Stimulated activated CD4-positive, alpha-beta T cell treated with anti-CD3 and anti-CD28 coated beads, TNF-alpha, amount 100 ng/mL, for 48 hours (primary cell): Measurements from ENCODE around the gene MOCS1.
"Not testable (repeated sequence)": the region's sequence is repeated elsewhere in the genome, so short reads cannot be mapped to it uniquely, and the experiment has no call there.

Experiments used
- DNase-seq, 3 donors: peaks; one replicate each; pipeline ENCODE4 v3.0.0-alpha.2; 2020; ENCODE audit warnings: low read depth in 3 of 3

MOCS1 gene

GRCh38 chr6:39934131-39934757 is at the start of gene MOCS1:
Gene MOCS1 (minus strand): TSS chr6:39934462. CDS start chr6:39934417, 45 bp downstream.
- DNase-seq, result peak in 2 of 3 donors; percentile 8 to 42

- DNase-seq, result no peak
These were observed 49.8 kb upstream of the MOCS1 start for GRCh38 chr6:39984051-39984450.

DNA sequence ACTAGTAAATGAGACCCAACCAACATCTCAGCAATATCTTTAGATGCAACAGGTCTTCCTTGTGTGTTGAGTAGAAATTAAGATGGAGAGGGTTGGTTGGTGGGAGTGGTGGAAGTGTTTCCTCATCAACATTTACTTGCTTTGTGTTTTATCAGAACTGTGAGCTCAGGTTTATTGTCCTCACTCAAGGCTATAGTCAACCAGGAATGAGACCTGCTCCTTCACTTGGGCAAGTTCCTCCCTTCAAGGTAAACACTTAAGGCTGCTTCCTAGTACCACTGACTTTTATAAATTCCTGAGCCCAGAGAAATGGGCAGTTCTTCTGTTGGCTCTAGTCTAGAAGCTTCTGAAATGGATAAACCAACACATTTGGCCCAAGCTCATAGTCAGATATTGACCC is 48.9 kb upstream of the MOCS1 start:
- DNase-seq, result no peak

- DNase-seq, result no peak
These were observed 48.5 kb upstream of the MOCS1 start for GRCh38 chr6:39982720-39983119.

DNA sequence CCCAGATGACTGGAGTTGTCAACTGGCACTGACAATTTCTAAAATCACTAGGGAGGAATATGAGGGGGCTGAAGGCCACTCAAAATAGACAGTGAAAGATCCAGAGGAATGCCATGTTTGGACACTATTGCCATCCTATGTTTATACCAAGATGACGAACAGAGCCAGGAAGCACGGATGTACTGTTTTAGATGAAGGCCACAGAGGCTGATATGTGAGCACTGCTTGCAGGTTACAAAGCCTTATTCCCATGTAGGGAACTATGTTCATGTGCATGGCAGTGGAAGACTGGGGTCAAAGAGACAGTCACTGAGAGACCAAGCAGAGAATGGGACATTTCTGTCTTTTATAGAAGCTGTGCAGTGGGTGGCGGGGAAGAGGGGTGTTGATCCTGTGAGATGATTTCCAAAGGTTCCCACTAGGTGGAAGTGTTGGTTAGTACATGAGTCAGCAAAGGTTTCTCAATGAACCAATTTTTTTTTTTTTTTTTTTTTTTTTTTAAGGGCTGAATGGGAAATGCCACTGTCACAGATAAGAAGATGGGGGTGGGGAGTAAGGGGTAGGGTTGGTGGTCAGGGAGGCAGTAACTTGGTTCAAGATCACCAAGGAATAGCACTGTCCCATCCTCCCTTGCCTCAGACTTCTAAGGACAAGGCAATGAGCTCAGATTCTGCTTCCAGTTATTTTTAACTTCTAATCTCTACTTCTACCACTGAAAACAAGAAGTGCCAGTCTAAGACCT is 46.7 kb upstream of the MOCS1 start:
- no peak for DNase-seq

- DNase-seq, result no peak
These were observed 45.4 kb upstream of the MOCS1 start for GRCh38 chr6:39979461-39980328.

DNA sequence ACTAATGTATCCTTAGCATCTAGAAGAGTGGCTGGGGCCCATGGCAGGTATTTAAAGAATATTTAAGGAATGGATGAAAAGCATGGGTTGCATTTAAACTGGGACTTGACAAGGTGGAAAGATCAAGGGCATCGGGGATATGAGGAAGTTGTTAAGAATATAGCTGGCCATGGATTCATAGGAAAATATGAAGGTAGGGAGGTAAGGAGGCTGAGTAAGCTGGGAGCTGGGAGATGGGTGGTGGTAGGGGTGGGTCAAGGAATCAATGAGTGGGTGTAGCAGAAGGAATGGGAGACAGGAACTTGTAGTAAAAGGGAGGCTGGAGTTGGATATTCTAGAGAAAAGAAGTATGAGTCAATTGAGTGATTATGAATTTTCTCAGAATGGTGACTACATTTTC is 44.0 kb upstream of the MOCS1 start:
- no peak for DNase-seq

DNA sequence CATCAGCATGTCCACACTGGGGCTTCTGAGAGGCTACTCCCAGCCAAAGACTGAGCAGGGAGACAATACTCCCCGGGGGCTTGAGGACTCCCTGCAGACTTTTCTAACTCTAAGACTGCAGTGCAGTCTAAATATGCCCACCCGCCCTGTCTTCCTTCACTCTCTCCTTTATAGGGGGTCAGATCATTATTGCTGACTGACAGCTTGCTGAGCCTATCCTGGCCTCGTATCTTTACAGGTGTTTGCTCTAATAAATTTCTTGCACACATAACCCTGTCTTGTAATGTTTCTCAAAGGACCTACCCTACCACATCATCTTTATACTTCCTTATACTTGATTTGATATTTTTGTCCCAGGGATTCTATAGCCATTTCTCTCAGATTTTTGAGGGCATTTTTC is 39.4 kb upstream of the MOCS1 start:
- no peak for DNase-seq

DNA sequence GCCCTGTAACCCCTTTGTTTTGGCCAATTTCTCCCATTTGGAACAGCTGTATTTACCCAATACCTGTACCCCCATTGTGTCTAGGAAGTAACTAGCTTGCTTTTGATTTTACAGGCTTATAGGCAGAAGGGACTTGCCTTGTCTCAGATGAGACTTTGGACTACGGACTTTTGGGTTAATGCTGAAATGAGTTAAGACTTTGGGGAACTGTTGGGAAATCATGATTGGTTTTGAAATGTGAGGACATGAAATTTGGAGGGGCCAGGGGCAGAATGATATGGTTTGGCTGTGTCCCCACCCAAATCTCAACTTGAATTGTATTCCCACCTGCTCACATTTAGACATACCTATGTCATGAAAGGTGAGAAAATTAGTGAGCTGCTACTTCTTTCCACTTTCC is 38.5 kb upstream of the MOCS1 start:
- not testable (repeated sequence) for DNase-seq

DNA sequence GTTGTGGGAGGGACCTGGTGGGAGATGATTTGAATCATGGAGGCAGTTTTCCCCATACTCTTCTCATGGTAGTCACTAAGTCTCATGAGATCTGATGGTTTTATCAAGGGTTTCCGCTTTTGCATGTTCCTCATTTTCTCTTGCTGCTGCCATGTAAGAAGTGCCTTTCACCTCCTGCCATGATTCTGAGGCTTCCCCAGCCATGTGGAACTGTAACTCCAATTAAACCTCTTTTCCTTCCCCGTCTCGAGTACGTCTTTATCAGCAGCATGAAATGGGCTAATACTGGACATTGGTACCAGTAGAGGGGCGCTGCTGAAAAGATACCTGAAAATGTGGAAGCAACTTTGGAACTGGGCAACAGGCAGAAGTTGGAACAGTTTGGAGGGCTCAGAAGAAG is 36.9 kb upstream of the MOCS1 start:
- DNase-seq, result not testable (repeated sequence)

GRCh38 chr6:39965751-39966150 is 31.5 kb upstream of the MOCS1 start:
- DNase-seq, result no peak

DNA sequence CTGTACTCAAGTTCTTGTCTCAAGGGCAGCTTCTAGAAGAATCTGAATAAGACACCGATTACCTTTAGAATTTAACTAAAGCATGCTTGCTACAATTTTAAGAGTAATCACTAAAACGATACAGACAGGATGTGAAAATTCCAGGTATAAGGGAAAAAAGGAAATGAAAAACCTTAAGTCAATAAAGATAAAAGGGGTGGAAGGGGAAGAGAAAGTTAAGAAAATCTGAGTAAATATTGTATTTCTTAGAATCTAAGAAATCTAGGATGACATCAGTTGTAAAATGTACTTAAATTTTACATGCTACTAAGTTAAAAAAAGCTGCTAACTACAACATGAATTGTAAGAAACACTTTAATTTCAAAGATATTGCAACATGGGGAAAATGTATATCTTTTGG is 30.3 kb upstream of the MOCS1 start:
- DNase-seq, result no peak

GRCh38 chr6:39964094-39964493 is 29.8 kb upstream of the MOCS1 start:
- DNase-seq, result no peak

DNA sequence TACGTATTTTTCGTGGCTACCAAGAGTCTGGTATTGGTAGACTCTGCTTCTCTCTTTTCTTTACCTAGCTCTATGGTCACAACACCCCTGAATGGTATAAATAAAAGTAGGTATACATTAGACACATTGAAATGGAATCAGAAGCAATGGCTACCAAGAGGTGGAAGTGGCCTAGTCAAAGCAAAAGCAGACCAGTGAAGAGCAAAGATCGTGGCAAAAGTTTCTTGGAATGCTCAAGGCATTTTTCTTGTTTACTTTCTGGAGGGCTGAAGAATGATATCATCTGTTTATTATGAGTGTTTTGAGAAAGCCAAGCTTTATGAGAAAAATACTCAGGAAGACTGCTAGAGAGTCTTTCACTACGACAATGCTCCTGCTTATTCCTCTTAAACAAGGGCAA is 28.6 kb upstream of the MOCS1 start:
- no peak for DNase-seq

GRCh38 chr6:39961178-39961577 is 26.9 kb upstream of the MOCS1 start:
- DNase-seq, result no peak

GRCh38 chr6:39958947-39959346 is 24.7 kb upstream of the MOCS1 start:
- no peak for DNase-seq

DNA sequence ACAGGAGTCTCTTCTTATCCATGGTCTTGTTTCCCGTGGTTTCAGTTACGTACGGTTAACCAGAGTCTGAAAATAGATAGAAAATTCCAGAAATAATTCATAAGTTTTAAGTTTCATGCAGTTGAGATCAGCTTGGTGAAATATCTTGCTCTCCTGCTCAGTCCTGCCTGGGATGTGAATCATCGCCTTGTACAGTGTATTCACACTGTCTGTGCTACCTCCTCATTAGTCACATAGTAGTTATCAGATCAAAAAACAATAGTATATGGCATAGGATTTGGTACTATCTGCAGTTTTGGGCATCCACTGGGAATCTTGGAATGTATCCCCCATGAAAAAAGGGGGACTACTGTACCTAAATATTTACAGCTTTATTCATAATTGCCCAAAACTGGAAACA is 22.7 kb upstream of the MOCS1 start:
- DNase-seq, result no peak

DNA sequence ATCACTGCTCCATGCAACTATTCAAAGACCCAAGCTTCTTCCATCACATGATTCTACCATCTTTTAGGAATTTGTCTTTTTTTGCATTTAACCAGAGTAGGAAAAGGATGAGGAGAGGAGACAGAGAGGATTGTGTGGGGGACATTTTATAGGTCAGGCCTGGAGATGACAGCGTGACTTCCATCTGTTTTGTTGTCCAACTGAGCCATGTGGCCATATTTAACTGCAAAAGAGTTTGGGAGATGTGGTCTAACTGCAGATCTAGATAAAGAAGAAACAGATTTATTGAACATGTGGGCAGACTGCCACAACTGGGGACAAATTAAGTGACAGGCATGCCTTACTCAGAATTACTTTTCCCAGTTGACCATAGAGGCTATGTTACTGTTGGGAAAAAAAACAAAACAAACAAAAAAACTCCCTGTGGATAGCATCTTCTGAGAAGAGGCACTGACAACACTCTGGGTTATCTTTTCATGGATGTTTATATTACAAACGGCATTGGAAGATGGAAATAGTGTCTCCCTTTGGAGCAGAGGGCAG is 18.9 kb upstream of the MOCS1 start:
- DNase-seq, result no peak

DNA sequence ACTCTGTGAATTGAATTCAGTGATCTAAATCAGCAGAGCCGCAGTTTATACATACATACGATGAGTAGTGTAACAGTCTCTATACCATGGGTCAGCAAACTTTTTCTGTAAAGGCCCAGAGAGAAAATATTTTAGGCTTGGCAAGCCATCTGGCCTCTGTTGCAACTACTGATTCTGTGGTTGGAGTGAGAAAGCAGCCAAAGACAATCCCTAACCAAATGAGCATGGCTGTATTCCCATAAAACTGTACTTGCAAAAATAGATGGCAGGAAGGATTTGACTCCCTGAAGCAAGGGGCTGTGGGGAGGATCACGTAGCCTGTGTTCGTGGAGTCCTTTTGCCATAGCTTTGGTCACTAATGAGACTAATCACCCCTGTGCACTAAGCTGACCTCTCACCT is 17.9 kb upstream of the MOCS1 start:
- DNase-seq, result no peak

DNA sequence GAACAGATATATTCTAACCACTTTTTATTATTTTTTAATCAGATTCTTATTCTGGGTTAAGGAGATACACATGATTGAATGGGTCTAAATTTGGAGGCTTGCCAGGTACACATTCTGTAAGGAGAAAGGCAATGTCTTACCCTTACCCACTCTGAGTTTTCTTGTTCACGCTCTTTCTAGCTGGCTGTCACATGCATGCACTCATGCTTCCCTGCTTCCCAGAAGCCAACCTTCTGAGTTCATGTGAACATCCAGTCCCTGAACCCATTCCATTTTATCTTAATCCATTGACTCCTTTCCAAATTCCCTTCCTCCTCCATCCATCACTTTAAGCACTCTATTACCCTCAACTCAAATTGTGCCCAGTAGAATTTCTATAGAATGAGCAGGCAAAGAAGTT is 17.5 kb upstream of the MOCS1 start:
- no peak for DNase-seq

- DNase-seq, result no peak
These were observed 16.9 kb upstream of the MOCS1 start for GRCh38 chr6:39951191-39951590.

DNA sequence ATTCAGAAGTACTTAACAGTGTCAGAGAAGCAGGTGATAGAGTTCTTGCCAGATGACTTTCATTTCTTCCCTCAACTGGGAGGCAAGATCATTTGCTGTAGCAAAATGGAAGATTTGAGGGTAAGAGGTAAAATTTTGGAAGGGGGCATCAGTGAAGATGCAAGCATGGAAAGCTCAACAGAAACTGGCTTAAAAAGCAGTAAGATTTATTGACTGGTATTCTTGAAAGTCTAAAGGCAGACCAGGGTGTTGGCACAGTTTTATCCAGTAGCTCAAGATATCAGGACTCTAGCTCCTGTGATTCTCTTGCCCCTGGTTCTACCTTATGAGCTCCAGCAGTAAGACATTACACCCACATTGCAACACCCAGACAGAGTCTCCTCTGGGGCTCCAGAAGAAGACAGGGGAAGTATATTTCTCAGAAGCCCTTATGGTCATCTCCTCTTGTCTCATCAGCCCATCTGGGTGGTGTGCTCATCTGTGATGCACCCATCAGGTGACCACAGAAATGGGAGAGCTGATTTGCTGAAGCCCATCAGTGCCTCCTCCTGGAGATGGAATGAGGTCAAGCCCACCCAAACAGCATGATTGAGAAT is 16.0 kb upstream of the MOCS1 start:
- no peak for DNase-seq
